Measurements from ENCODE around the gene TMEM42. TPM values are rescaled to one million over a fixed set of nuclear protein-coding genes. Genes with fewer than 3 reads are reported as not detected.

TMEM42 gene
- total and polyA plus RNA-seq, 2 experiments from 2014 or later = 7.4 to 13.3 TPM

DNA sequence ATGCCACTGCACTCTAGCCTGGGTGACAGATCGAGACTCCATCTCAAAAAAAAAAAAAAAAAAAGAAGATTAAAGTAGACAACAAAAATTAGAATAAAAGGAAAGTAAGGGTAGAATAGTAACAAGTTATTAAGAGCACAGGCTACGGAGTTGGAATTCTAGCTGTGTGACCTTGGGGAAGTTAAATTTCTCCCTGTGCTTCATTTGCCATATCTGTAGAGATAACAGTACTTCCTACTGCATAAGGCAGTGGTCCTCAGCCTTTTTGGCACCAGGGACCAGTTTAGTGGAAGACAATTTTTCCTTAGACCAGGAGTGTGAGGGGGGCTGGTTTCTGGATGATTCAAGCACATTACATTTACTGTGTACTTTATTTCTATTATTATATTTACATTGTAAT, 28.7 kb upstream of the TMEM42 start (continued):
- no peak for TF ChIP-seq CREB1 (CRISPR knock-in tag; IDR thresholded peaks at IDR 0.05; ENCODE audit: low read depth)
- TF ChIP-seq ZNF331 (CRISPR knock-in tag; IDR thresholded peaks at IDR 0.05; ENCODE audit: low read depth) = no peak
- TF ChIP-seq EZH2phosphoT487 (IDR thresholded peaks at IDR 0.05; ENCODE audit: unreplicated experiment) = no peak

DNA sequence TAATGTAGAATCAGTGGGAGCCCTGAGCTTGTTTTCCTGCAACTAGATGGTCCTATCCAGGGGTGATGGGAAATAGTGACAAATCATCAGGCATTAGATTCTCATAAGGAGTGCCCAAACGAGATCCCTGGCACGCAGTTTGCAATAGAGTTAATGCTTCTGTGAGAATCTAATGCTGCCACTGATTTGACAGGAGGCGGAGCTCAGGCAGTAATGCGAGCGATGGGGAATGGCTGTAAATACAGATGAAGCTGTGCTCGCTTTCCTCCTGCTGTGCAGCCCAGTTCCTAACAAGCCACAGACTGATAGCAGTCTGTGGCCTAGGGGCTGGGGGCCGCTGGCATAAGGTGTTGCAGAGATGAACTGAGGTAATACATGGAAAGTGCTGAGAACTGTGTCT, 28.3 kb upstream of the TMEM42 start:
- Histone ChIP-seq H2AFZ (no peak overlapping the region), H3K79me2 (replicated peaks; ENCODE audit: insufficient read depth) (no peaks in the 10 kb centered on the region), H3K27ac (ENCODE audit: low read depth) (no peak overlapping the region), H3K4me1 (ENCODE audit: insufficient read depth) (no peaks in the 10 kb centered on the region), H3K36me3 (ENCODE audit: insufficient read depth) (peaks cover 48% of the 10 kb centered on the region), H3F3A (replicated peaks; ENCODE audit: low read depth) (no peaks in the 10 kb centered on the region), H3K4me2 (no peak overlapping the region), H3K27me3 (ENCODE audit: insufficient read depth) (no peaks in the 10 kb centered on the region), H4K20me1 (replicated peaks; ENCODE audit: insufficient read depth) (no peaks in the 10 kb centered on the region), H3K4me3 (no peak overlapping the region), H3K9me2 (ENCODE audit: insufficient read depth) (0 out of 2 replicates have a peak, but pooled peaks cover 2% of the 10 kb centered on the region)
- TF ChIP-seq ZNF331 (CRISPR knock-in tag; IDR thresholded peaks at IDR 0.05; ENCODE audit: low read depth) = no peak
- no peak for TF ChIP-seq CTCF (conservative IDR thresholded peaks at IDR 0.05; ENCODE audit: low read depth in 2 of 2)
- no peak for TF ChIP-seq STAT1 (IDR thresholded peaks at IDR 0.05; ENCODE audit: unreplicated experiment)
- no peak for TF ChIP-seq EZH2 (IDR thresholded peaks at IDR 0.05; ENCODE audit: low read depth, unreplicated experiment)
- TF ChIP-seq CREB1 (CRISPR knock-in tag; IDR thresholded peaks at IDR 0.05; ENCODE audit: low read depth) = no peak
- no peak for TF ChIP-seq ZNF114 (CRISPR knock-in tag; IDR thresholded peaks at IDR 0.05)
- TF ChIP-seq, protein P1, sequence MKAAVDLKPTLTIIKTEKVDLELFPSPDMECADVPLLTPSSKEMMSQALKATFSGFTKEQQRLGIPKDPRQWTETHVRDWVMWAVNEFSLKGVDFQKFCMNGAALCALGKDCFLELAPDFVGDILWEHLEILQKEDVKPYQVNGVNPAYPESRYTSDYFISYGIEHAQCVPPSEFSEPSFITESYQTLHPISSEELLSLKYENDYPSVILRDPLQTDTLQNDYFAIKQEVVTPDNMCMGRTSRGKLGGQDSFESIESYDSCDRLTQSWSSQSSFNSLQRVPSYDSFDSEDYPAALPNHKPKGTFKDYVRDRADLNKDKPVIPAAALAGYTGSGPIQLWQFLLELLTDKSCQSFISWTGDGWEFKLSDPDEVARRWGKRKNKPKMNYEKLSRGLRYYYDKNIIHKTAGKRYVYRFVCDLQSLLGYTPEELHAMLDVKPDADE (IDR thresholded peaks at IDR 0.05) = no peak
- no peak for TF ChIP-seq EZH2phosphoT487 (IDR thresholded peaks at IDR 0.05; ENCODE audit: unreplicated experiment)
- no peak for TF ChIP-seq NANOG (IDR thresholded peaks at IDR 0.05; ENCODE audit: borderline replicate concordance)
- TF ChIP-seq POLR2AphosphoS5 (IDR thresholded peaks at IDR 0.05; ENCODE audit: low read depth) = no peak
- no peak for TF ChIP-seq REST (IDR thresholded peaks at IDR 0.05; ENCODE audit: unreplicated experiment)
- no peak for TF ChIP-seq JUNB (IDR thresholded peaks at IDR 0.05; ENCODE audit: unreplicated experiment)
- TF ChIP-seq, protein P2, sequence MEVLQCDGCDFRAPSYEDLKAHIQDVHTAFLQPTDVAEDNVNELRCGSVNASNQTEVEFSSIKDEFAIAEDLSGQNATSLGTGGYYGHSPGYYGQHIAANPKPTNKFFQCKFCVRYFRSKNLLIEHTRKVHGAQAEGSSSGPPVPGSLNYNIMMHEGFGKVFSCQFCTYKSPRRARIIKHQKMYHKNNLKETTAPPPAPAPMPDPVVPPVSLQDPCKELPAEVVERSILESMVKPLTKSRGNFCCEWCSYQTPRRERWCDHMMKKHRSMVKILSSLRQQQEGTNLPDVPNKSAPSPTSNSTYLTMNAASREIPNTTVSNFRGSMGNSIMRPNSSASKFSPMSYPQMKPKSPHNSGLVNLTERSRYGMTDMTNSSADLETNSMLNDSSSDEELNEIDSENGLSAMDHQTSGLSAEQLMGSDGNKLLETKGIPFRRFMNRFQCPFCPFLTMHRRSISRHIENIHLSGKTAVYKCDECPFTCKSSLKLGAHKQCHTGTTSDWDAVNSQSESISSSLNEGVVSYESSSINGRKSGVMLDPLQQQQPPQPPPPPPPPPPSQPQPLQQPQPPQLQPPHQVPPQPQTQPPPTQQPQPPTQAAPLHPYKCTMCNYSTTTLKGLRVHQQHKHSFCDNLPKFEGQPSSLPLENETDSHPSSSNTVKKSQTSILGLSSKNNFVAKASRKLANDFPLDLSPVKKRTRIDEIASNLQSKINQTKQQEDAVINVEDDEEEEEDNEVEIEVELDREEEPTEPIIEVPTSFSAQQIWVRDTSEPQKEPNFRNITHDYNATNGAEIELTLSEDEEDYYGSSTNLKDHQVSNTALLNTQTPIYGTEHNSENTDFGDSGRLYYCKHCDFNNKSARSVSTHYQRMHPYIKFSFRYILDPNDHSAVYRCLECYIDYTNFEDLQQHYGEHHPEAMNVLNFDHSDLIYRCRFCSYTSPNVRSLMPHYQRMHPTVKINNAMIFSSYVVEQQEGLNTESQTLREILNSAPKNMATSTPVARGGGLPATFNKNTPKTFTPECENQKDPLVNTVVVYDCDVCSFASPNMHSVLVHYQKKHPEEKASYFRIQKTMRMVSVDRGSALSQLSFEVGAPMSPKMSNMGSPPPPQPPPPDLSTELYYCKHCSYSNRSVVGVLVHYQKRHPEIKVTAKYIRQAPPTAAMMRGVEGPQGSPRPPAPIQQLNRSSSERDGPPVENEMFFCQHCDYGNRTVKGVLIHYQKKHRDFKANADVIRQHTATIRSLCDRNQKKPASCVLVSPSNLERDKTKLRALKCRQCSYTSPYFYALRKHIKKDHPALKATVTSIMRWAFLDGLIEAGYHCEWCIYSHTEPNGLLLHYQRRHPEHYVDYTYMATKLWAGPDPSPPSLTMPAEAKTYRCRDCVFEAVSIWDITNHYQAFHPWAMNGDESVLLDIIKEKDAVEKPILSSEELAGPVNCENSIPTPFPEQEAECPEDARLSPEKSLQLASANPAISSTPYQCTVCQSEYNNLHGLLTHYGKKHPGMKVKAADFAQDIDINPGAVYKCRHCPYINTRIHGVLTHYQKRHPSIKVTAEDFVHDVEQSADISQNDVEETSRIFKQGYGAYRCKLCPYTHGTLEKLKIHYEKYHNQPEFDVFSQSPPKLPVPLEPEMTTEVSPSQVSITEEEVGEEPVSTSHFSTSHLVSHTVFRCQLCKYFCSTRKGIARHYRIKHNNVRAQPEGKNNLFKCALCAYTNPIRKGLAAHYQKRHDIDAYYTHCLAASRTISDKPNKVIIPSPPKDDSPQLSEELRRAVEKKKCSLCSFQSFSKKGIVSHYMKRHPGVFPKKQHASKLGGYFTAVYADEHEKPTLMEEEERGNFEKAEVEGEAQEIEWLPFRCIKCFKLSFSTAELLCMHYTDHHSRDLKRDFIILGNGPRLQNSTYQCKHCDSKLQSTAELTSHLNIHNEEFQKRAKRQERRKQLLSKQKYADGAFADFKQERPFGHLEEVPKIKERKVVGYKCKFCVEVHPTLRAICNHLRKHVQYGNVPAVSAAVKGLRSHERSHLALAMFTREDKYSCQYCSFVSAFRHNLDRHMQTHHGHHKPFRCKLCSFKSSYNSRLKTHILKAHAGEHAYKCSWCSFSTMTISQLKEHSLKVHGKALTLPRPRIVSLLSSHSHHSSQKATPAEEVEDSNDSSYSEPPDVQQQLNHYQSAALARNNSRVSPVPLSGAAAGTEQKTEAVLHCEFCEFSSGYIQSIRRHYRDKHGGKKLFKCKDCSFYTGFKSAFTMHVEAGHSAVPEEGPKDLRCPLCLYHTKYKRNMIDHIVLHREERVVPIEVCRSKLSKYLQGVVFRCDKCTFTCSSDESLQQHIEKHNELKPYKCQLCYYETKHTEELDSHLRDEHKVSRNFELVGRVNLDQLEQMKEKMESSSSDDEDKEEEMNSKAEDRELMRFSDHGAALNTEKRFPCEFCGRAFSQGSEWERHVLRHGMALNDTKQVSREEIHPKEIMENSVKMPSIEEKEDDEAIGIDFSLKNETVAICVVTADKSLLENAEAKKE (CRISPR knock-in tag; IDR thresholded peaks at IDR 0.05) = no peak
- Mint-ChIP-seq H3K27me3 (ENCODE audit: insufficient read depth, low read depth, poor library complexity) (no peaks in the 10 kb centered on the region), H3K9me3 (peaks cover 9% of the 10 kb centered on the region; the same call in 2 of the 3 replicates), H3K4me1 (no peaks in the 10 kb centered on the region), H3K4me3 (no peak overlapping the region), H3K27ac (no peak overlapping the region), H3K36me3 (ENCODE audit: low read depth) (peaks cover 59% of the 10 kb centered on the region)
- ATAC-seq (no peak), DNase-seq (ENCODE audit: low spot score) (no peak)

Measured in GM23338 (cell line).